Measurements from ENCODE around the gene C13orf46. TPM values are rescaled to one million over a fixed set of nuclear protein-coding genes. Genes with fewer than 3 reads are reported as not detected.

Gene C13orf46
- total and polyA plus RNA-seq, 2 experiments from 2014 or later, result 1.7 TPM; not detected in 1

DNA sequence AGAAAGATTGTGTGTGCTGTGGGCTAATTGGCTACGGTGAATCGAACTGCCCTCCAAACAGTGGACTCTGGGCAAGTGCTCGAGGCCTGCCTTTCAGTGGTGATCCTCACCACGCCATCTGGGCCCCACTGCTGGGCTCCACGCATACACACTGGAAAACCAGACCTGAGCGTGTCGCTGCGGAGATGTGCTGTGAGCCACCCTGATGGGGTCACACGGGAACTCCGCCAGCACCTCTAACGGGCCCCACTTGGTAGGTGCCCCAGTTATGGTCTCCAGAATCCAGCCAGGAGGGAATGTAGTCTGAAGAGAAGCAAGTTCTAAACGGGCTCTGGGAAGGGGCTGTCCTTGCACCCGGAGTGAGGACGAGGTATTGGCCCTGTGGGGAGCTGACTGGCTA is 39.3 kb downstream of the C13orf46 start:
- in situ Hi-C loops (cut with MboI), result no loop called here
- Histone ChIP-seq H2AFZ (no peak overlapping the region), H3K27me3 (replicated peaks; ENCODE audit: insufficient read depth) (no peaks in the 10 kb centered on the region), H3F3A (ENCODE audit: insufficient read depth) (peaks cover 5% of the 10 kb centered on the region; the same call in 1 of the 2 replicates), H4K20me1 (ENCODE audit: insufficient read depth) (no peaks in the 10 kb centered on the region), H3K9me2 (ENCODE audit: insufficient read depth) (no peaks in the 10 kb centered on the region), H3K9ac (no peak overlapping the region), H3K4me2 (ENCODE audit: unreplicated experiment) (no peak overlapping the region), H3K36me3 (ENCODE audit: low read depth) (no peaks in the 10 kb centered on the region), H3K27ac (no peak overlapping the region), H3K4me3 (no peak overlapping the region), H3K4me1 (ENCODE audit: insufficient read depth) (peaks cover 1% of the 10 kb centered on the region; the same call in 1 of the 2 replicates), H3K79me2 (ENCODE audit: insufficient read depth) (no peaks in the 10 kb centered on the region), H3K9me3 (ENCODE audit: low read depth) (no peaks in the 10 kb centered on the region)
- no peak for TF ChIP-seq EZH2phosphoT487 (IDR thresholded peaks at IDR 0.05; ENCODE audit: insufficient read depth, low read depth)
- TF ChIP-seq EZH2 (IDR thresholded peaks at IDR 0.05; ENCODE audit: insufficient read depth, poor library complexity, severe bottlenecking), result no peak
- 93 to 94% methylated on average over 14 of the region's 14 CpGs for WGBS, 2 experiments (ENCODE audit: low coverage in 1 of 2, low lambda C conversion rate in 2 of 2, missing lambda C conversion rate in 2 of 2)
- DNase-seq, result no peak

DNA sequence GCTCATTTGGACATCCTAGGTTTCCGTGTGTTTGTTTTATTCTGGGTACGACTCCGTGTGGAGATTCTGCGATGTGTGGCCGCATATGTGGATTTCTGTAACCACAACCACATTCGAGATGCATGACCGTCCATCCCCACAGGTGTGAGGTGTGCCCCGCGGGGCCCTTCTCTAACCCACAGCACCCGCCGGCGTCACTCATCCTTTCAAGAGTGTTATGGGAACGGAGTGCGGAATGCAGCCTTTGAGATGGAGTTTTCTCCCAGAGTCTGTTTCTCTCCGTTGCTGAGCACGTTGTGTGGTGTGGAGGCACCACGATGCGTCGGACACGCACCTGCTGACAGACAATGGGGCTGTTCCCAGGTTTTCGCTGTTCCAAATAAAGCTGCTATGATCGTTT is 40.0 kb downstream of the C13orf46 start:
- DNase-seq, result no peak
- Histone ChIP-seq H3K27me3 (replicated peaks; ENCODE audit: insufficient read depth) (no peaks in the 10 kb centered on the region), H3K4me3 (no peak overlapping the region), H2AFZ (no peak overlapping the region), H3K9me2 (ENCODE audit: insufficient read depth) (no peaks in the 10 kb centered on the region), H3K9me3 (ENCODE audit: low read depth) (no peaks in the 10 kb centered on the region), H3K36me3 (ENCODE audit: low read depth) (no peaks in the 10 kb centered on the region), H3K4me2 (ENCODE audit: unreplicated experiment) (no peak overlapping the region), H3K27ac (no peak overlapping the region), H3K4me1 (ENCODE audit: insufficient read depth) (peaks cover 8% of the 10 kb centered on the region), H3F3A (ENCODE audit: insufficient read depth) (peaks cover 11% of the 10 kb centered on the region; the same call in 1 of the 2 replicates), H3K9ac (no peak overlapping the region), H4K20me1 (ENCODE audit: insufficient read depth) (no peaks in the 10 kb centered on the region), H3K79me2 (ENCODE audit: insufficient read depth) (no peaks in the 10 kb centered on the region)
- TF ChIP-seq EZH2 (IDR thresholded peaks at IDR 0.05; ENCODE audit: insufficient read depth, poor library complexity, severe bottlenecking) (no peak), EZH2phosphoT487 (IDR thresholded peaks at IDR 0.05; ENCODE audit: insufficient read depth, low read depth) (no peak)
- WGBS, 2 experiments (ENCODE audit: low coverage in 1 of 2, low lambda C conversion rate in 2 of 2, missing lambda C conversion rate in 2 of 2), result 94% methylated on average over 22 of the region's 22 CpGs
- in situ Hi-C loops (cut with MboI), result no loop called here

DNA sequence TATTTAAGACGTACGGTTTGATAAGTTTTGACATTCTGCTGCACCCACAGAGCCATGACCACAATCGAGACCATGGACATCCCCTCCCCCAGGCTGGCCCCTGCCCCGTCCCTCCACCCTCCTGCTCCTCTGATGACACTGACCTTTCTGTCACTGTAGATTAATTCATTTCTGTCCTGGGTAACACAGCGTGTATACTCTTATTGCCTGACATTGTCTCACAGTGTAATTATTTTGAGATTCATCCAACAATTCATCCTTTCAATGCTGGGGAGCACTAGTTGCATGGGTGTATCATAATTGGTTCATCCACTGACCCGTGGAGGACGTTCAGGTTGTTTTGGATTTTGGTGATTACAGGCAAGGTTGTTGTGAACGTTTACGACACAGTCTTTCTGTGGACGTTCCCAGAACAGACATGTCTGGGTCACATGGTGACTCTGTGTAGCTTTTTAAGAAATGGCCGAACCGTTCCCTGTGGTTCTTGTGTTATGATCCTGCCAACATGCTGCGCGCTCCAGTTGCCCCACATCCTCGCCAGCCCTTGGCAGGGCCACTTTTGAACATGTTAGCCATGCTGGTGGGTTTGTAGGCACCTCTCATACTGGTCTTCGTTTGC is 41.9 kb downstream of the C13orf46 start:
- Histone ChIP-seq H3K79me2 (ENCODE audit: insufficient read depth) (no peaks in the 10 kb centered on the region), H3K9me2 (ENCODE audit: insufficient read depth) (no peaks in the 10 kb centered on the region), H3K9me3 (ENCODE audit: low read depth) (no peaks in the 10 kb centered on the region), H3K27me3 (replicated peaks; ENCODE audit: insufficient read depth) (no peaks in the 10 kb centered on the region), H3F3A (ENCODE audit: insufficient read depth) (peaks cover 28% of the 10 kb centered on the region; the same call in 1 of the 2 replicates), H3K4me2 (ENCODE audit: unreplicated experiment) (no peak overlapping the region), H3K9ac (no peak overlapping the region), H3K36me3 (ENCODE audit: low read depth) (no peaks in the 10 kb centered on the region), H4K20me1 (ENCODE audit: insufficient read depth) (no peaks in the 10 kb centered on the region), H3K4me1 (ENCODE audit: insufficient read depth) (peaks cover 26% of the 10 kb centered on the region), H2AFZ (no peak overlapping the region), H3K27ac (no peak overlapping the region), H3K4me3 (no peak overlapping the region)
- DNase-seq, result no peak
- WGBS, 2 experiments (ENCODE audit: low coverage in 1 of 2, low lambda C conversion rate in 2 of 2, missing lambda C conversion rate in 2 of 2), result 84 to 85% methylated on average over 15 to 16 of the region's 16 CpGs
- in situ Hi-C loops (cut with MboI), result no loop called here
- no peak for TF ChIP-seq EZH2 (IDR thresholded peaks at IDR 0.05; ENCODE audit: insufficient read depth, poor library complexity, severe bottlenecking)
- TF ChIP-seq EZH2phosphoT487 (IDR thresholded peaks at IDR 0.05; ENCODE audit: insufficient read depth, low read depth), result no peak

DNA sequence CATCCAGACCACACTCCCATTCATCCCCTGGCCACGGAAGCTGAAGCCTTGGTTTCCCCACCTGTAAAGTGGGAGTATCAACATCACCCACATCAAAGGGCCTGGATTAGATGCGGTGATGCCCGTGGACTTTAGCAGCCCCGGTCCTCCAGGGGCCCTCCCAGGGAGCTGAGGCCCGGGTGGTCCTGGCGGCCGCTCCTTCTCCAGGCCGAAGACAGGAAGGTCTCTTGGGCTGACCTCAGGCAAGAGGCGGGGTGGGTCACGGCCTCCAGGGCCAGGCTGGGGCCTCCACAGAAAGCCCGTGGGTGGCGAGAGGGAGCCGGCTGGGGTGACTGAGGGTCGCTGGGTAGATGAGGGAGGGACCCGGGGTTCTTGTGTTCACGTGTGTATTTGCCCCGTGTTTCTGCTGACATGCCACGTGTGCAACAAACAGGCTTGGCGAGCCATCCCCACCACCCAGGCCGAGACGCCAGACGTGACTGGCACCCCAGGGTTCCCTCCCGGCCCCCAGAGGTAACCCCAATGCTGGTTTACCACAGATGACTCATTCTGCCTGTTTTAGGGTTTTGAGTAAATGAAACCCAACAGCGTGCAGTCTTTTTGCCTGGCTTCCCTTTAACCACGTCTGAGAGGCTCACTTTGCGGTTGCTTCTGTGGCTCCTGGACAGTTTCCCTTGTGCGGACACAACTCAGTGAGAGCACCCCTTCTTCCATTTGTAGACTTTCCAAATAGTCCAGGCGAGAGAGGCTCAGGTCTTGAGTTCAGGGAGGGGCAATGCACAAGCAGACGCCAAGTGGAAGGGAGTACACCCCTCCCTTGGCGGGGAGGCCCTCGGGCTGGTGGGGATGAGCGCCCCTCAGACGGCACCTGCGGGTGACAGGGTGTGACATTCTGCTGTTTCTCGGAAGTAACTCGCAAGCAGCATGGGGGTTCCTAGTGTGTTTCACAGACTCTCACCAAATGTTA is 42.9 kb downstream of the C13orf46 start:
- WGBS, 2 experiments (ENCODE audit: low coverage in 1 of 2, low lambda C conversion rate in 2 of 2, missing lambda C conversion rate in 2 of 2), result 94 to 95% methylated on average over 34 to 36 of the region's 36 CpGs
- DNase-seq, result no peak
- no peaks in the 10 kb centered on the region for H4K20me1 ChIP-seq (ENCODE audit: insufficient read depth)
- TF ChIP-seq EZH2phosphoT487 (IDR thresholded peaks at IDR 0.05; ENCODE audit: insufficient read depth, low read depth) (no peak), EZH2 (IDR thresholded peaks at IDR 0.05; ENCODE audit: insufficient read depth, poor library complexity, severe bottlenecking) (no peak)
- H3K27ac ChIP-seq, result no peak overlapping the region
- H3F3A ChIP-seq (ENCODE audit: insufficient read depth), result peaks cover 29% of the 10 kb centered on the region; the same call in 1 of the 2 replicates
- in situ Hi-C loops (cut with MboI), result no loop called here
- H3K4me1 ChIP-seq (ENCODE audit: insufficient read depth), result peaks cover 28% of the 10 kb centered on the region
- no peaks in the 10 kb centered on the region for H3K9me3 ChIP-seq (ENCODE audit: low read depth)
- H3K79me2 ChIP-seq (ENCODE audit: insufficient read depth), result no peaks in the 10 kb centered on the region
- H3K9me2 ChIP-seq (ENCODE audit: insufficient read depth), result no peaks in the 10 kb centered on the region
- H3K36me3 ChIP-seq (ENCODE audit: low read depth), result no peaks in the 10 kb centered on the region
- no peaks in the 10 kb centered on the region for H3K27me3 ChIP-seq (replicated peaks; ENCODE audit: insufficient read depth)
- no peak overlapping the region for H3K9ac ChIP-seq
- no peak overlapping the region for H3K4me3 ChIP-seq
- no peak overlapping the region for H2AFZ ChIP-seq
- H3K4me2 ChIP-seq (ENCODE audit: unreplicated experiment), result no peak overlapping the region
